Vagina (tissue), 2 donors: Measurements from ENCODE around the gene RDH14. TPM values are rescaled to one million over a fixed set of nuclear protein-coding genes. Genes with fewer than 3 reads are reported as not detected.
A peak's percentile ranks its signal among the peaks of the same experiment; 100 is the strongest.

Source experiments
- DNase-seq, 2 donors: peaks; one replicate each; pipeline ENCODE4 v3.0.0-alpha.2; 2017; ENCODE audit errors: extremely low spot score in 2 of 2
- H3K27ac ChIP-seq: fragments of 200-600 bp; sonication (generic); one replicate; pipeline ENCODE4 v1.5.1; 2019
- H3K27me3 ChIP-seq: fragments of 200-600 bp; sonication (generic); one replicate; pipeline ENCODE4 v1.5.1; 2019
- H3K36me3 ChIP-seq, 2 donors: fragments of 200-600 bp; sonication (generic); one replicate each; pipeline ENCODE4 v1.5.1; 2017 to 2019
- H3K4me1 ChIP-seq: fragments of 200-600 bp; sonication (generic); one replicate; pipeline ENCODE4 v1.5.1; 2019
- H3K4me3 ChIP-seq, 2 donors: fragments of 200-600 bp; sonication (generic); 1 replicate in 1 of 2; 2 replicates in 1 of 2; pipeline ENCODE4 v1.5.1; 2016 to 2019
- H3K9me3 ChIP-seq: fragments of 200-600 bp; sonication (generic); one replicate; pipeline ENCODE4 v1.5.1; 2019
- POLR2A ChIP-seq, 2 donors: fragments of 450-650 bp; IDR thresholded peaks; one replicate each; pipeline ENCODE4 v1.6.1; 2017; ENCODE audit warnings: antibody characterized with exemption in 2 of 2, mild to moderate bottlenecking in 2 of 2, moderate library complexity in 2 of 2
- POLR2AphosphoS5 ChIP-seq, 2 donors: sonication (generic); formaldehyde crosslinking; IDR thresholded peaks; one replicate each; pipeline ENCODE4 v1.9.0; 2017; ENCODE audit warnings: antibody characterized with exemption in 2 of 2, mild to moderate bottlenecking in 2 of 2, low read depth in 1 of 2; ENCODE audit not compliant: insufficient read depth in 1 of 2
- intact Hi-C: fragments of 100-400 bp; cut with DNase I; formaldehyde crosslinking; loops from one replicate; pipeline ENCODE4 v1.15.1; 2023
- total RNA-seq: library from RNA; depleted of rRNA; stranded (reverse); fragments of >200 nt; gene quantifications from one replicate; pipeline ENCODE4 v1.2.3, GENCODE V29; 2016
- TF ChIP-seq, protein P1 (sequence below), 3 experiments: fragments of 450-650 bp in 2 of 3; fragments of 200-600 bp in 1 of 3; sonication (generic) in 1 of 3; IDR thresholded peaks; one replicate each; pipeline ENCODE4 v1.5.1; 2017 to 2019; ENCODE audit warnings: antibody characterized with exemption in 3 of 3, mild to moderate bottlenecking in 2 of 3, moderate library complexity in 2 of 3

The RDH14 gene
- total RNA-seq, 1 donor from 2014 or later: 25.3 TPM

DNA sequence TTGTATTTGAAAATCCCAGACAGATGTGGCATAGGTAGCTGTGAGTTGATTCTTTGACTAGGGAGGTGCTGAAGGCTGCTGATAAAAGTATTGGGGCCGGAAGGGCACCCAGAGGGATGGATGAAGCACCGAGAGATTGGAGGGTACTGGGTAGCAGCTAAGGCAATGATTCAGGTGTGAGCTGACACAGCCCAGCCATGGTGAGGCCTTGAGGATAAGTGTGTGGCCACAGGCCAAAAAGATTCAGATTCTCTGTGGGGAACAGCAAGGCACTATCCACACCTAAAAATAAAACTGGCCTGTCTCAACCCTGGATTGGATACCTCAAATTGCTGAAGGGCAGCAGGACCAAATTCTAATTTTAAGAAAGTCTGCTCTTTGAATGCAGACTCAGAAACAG is 35.2 kb downstream of the RDH14 start:
- no peaks in the 10 kb centered on the region for H3K9me3 ChIP-seq
- no peaks in the 10 kb centered on the region for H3K27me3 ChIP-seq
- H3K4me1 ChIP-seq: peaks cover 7% of the 10 kb centered on the region
- H3K27ac ChIP-seq: no peak overlapping the region
- intact Hi-C loops: no loop called here
- TF ChIP-seq, protein P1, sequence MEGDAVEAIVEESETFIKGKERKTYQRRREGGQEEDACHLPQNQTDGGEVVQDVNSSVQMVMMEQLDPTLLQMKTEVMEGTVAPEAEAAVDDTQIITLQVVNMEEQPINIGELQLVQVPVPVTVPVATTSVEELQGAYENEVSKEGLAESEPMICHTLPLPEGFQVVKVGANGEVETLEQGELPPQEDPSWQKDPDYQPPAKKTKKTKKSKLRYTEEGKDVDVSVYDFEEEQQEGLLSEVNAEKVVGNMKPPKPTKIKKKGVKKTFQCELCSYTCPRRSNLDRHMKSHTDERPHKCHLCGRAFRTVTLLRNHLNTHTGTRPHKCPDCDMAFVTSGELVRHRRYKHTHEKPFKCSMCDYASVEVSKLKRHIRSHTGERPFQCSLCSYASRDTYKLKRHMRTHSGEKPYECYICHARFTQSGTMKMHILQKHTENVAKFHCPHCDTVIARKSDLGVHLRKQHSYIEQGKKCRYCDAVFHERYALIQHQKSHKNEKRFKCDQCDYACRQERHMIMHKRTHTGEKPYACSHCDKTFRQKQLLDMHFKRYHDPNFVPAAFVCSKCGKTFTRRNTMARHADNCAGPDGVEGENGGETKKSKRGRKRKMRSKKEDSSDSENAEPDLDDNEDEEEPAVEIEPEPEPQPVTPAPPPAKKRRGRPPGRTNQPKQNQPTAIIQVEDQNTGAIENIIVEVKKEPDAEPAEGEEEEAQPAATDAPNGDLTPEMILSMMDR (IDR thresholded peaks at IDR 0.05): no peak
- TF ChIP-seq POLR2A (IDR thresholded peaks at IDR 0.05): no peak
- TF ChIP-seq POLR2AphosphoS5 (IDR thresholded peaks at IDR 0.05; ENCODE audit: insufficient read depth in 1 of 2, low read depth in 1 of 2): no peak
- no peak overlapping the region for H3K4me3 ChIP-seq
- no peak for DNase-seq
- no peaks in the 10 kb centered on the region for H3K36me3 ChIP-seq

GRCh38 chr2:18522484-18523146 is 37.8 kb downstream of the RDH14 start:
- intact Hi-C loops: loop anchor here (5.0 kb wide), 1 partner anchor 1340 kb away; no protein-coding TSS in a partner anchor
- Histone ChIP-seq H3K9me3 (no peaks in the 10 kb centered on the region), H3K4me1 (peaks cover 25% of the 10 kb centered on the region), H3K27me3 (no peaks in the 10 kb centered on the region), H3K4me3 (no peak overlapping the region), H3K36me3 (no peaks in the 10 kb centered on the region), H3K27ac (no peak overlapping the region)
- TF ChIP-seq, protein P1 (IDR thresholded peaks at IDR 0.05): no peak
- TF ChIP-seq POLR2A (IDR thresholded peaks at IDR 0.05) (no peak), POLR2AphosphoS5 (IDR thresholded peaks at IDR 0.05; ENCODE audit: insufficient read depth in 1 of 2, low read depth in 1 of 2) (no peak)
- DNase-seq: no peak

GRCh38 chr2:18520451-18521425 is 39.7 kb downstream of the RDH14 start:
- Histone ChIP-seq H3K4me1 (peaks cover 25% of the 10 kb centered on the region), H3K36me3 (no peaks in the 10 kb centered on the region), H3K27me3 (no peaks in the 10 kb centered on the region), H3K9me3 (no peaks in the 10 kb centered on the region), H3K27ac (peak overlapping the region; percentile 67), H3K4me3 (no peak overlapping the region)
- intact Hi-C loops: loop anchor here (5.0 kb wide), 1 partner anchor 1342 kb away; no protein-coding TSS in a partner anchor
- no peak for TF ChIP-seq POLR2AphosphoS5 (IDR thresholded peaks at IDR 0.05; ENCODE audit: insufficient read depth in 1 of 2, low read depth in 1 of 2)
- TF ChIP-seq, protein P1 (IDR thresholded peaks at IDR 0.05): peak; percentile 71 to 83 (median 78)
- DNase-seq: peak in 1 of 2 donors; percentile 94

GRCh38 chr2:18519914-18520450 is 40.5 kb downstream of the RDH14 start:
- intact Hi-C loops: loop anchor here (5.0 kb wide), 1 partner anchor 1342 kb away; no protein-coding TSS in a partner anchor
- Histone ChIP-seq H3K4me3 (no peak overlapping the region), H3K27me3 (no peaks in the 10 kb centered on the region), H3K36me3 (no peaks in the 10 kb centered on the region), H3K4me1 (peaks cover 25% of the 10 kb centered on the region), H3K27ac (peak overlapping the region; percentile 67), H3K9me3 (no peaks in the 10 kb centered on the region)
- TF ChIP-seq POLR2AphosphoS5 (IDR thresholded peaks at IDR 0.05; ENCODE audit: insufficient read depth in 1 of 2, low read depth in 1 of 2) (no peak), POLR2A (IDR thresholded peaks at IDR 0.05) (no peak)
- TF ChIP-seq, protein P1 (IDR thresholded peaks at IDR 0.05): no peak
- DNase-seq: no peak
